ENCODE measurements around the gene C6orf136. TPM values are rescaled to one million over a fixed set of nuclear protein-coding genes. Genes with fewer than 3 reads are reported as not detected.

C6orf136 gene
- total and polyA plus RNA-seq, 9 of the 15 experiments (the other 6 are each of a cell fraction or from before 2014, with no cell fraction given): 14.1 to 63.1 (median 18.4) TPM

GRCh38 chr6:30690403-30691207 lies 43.7 kb downstream of the C6orf136 start, which contains the start of gene NRM (continued):
- TF ChIP-seq, protein P1, sequence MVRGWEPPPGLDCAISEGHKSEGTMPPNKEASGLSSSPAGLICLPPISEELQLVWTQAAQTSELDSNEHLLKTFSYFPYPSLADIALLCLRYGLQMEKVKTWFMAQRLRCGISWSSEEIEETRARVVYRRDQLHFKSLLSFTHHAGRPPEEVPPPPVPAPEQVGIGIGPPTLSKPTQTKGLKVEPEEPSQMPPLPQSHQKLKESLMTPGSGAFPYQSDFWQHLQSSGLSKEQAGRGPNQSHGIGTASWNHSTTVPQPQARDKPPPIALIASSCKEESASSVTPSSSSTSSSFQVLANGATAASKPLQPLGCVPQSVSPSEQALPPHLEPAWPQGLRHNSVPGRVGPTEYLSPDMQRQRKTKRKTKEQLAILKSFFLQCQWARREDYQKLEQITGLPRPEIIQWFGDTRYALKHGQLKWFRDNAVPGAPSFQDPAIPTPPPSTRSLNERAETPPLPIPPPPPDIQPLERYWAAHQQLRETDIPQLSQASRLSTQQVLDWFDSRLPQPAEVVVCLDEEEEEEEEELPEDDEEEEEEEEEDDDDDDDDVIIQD (CRISPR knock-in tag; IDR thresholded peaks at IDR 0.05): no peak
- TF ChIP-seq ZNF224 (CRISPR knock-in tag; IDR thresholded peaks at IDR 0.05) (no peak), ZNF274 (IDR thresholded peaks at IDR 0.05; ENCODE audit: borderline replicate concordance, low read depth, low read length) (no peak), TBP (optimal IDR thresholded peaks at IDR 0.05; ENCODE audit: low read depth, low read length) (peak; percentile 45), ZNF217 (CRISPR knock-in tag; IDR thresholded peaks at IDR 0.05) (no peak), HDAC1 (IDR thresholded peaks at IDR 0.05) (peak in 1 of 2 experiments; percentile 84; a peak in 2 of 4 replicates), MTA2 (IDR thresholded peaks at IDR 0.05; ENCODE audit: low read depth) (no peak), ZNF561 (CRISPR knock-in tag; conservative IDR thresholded peaks at IDR 0.05) (no peak), POLR2G (IDR thresholded peaks at IDR 0.05; ENCODE audit: low read depth, low read length) (peak; percentile 80), ZBED1 (IDR thresholded peaks at IDR 0.05) (0 out of 2 replicates have a peak, but pooled peaks have one; percentile 46), MLLT1 (IDR thresholded peaks at IDR 0.05) (no peak), ZNF592 (IDR thresholded peaks at IDR 0.05) (no peak), GABPA (tag; conservative IDR thresholded peaks at IDR 0.05; ENCODE audit: low read depth) (peak; percentile 82), IRF2 (CRISPR knock-in tag; IDR thresholded peaks at IDR 0.05) (no peak), SUPT5H (IDR thresholded peaks at IDR 0.05) (peak; percentile 65), SP1 (CRISPR knock-in tag; IDR thresholded peaks at IDR 0.05) (peak; percentile 88), ILK (tag; IDR thresholded peaks at IDR 0.05; ENCODE audit: borderline replicate concordance, low read depth) (no peak), MEIS2 (IDR thresholded peaks at IDR 0.05; ENCODE audit: partially characterized antibody) (no peak), TFAP4 (CRISPR knock-in tag; IDR thresholded peaks at IDR 0.05; ENCODE audit: borderline replicate concordance) (peak; percentile 93), ZKSCAN3 (CRISPR knock-in tag; IDR thresholded peaks at IDR 0.05) (no peak), HDGF (IDR thresholded peaks at IDR 0.05) (peak; percentile 82; the same call in 1 of the 2 replicates), NELFE (IDR thresholded peaks at IDR 0.05; ENCODE audit: insufficient read depth, insufficient read length) (no peak)

Measured in K562 (cell line).